ENCODE measurements around the gene HOXA5.

- TF ChIP-seq CTCF (IDR thresholded peaks at IDR 0.05) (no peak), POLR2A (IDR thresholded peaks at IDR 0.05) (no peak)
Observed at GRCh38 chr7:27118580-27118979, 24.9 kb downstream of the HOXA5 start.
